ENCODE measurements around the gene BCL2. TPM values are rescaled to one million over a fixed set of nuclear protein-coding genes. Genes with fewer than 3 reads are reported as not detected.
A peak's percentile ranks its signal among the peaks of the same experiment; 100 is the strongest.

Gene BCL2
- total and polyA plus RNA-seq, 2 experiments from 2014 or later = 0.02 to 0.98 TPM

GRCh38 chr18:63135101-63135500 is 184.5 kb downstream of the BCL2 start:
- Histone ChIP-seq H3K27me3 (no peaks in the 10 kb centered on the region), H3K4me1 (ENCODE audit: low read depth) (no peaks in the 10 kb centered on the region), H3K9me3 (ENCODE audit: low read depth) (no peaks in the 10 kb centered on the region), H3K4me3 (no peak overlapping the region), H3K27ac (no peak overlapping the region), H3K36me3 (no peaks in the 10 kb centered on the region)
- no peak for TF ChIP-seq CTCF (IDR thresholded peaks at IDR 0.05; ENCODE audit: low read depth, low read length)
- no peak for DNase-seq (ENCODE audit: low read depth in 1 of 2, low spot score in 1 of 2)

GRCh38 chr18:63132819-63133200 is 186.8 kb downstream of the BCL2 start:
- TF ChIP-seq CTCF (IDR thresholded peaks at IDR 0.05; ENCODE audit: low read depth, low read length) = no peak

GRCh38 chr18:63131959-63132818 is 187.4 kb downstream of the BCL2 start:
- Histone ChIP-seq H3K9me3 (ENCODE audit: low read depth) (no peaks in the 10 kb centered on the region), H3K4me1 (ENCODE audit: low read depth) (no peaks in the 10 kb centered on the region), H3K27ac (no peak overlapping the region), H3K27me3 (no peaks in the 10 kb centered on the region), H3K4me3 (no peak overlapping the region), H3K36me3 (no peaks in the 10 kb centered on the region)
- no peak for DNase-seq (ENCODE audit: low read depth in 1 of 2, low spot score in 1 of 2)
- no peak for TF ChIP-seq CTCF (IDR thresholded peaks at IDR 0.05; ENCODE audit: low read depth, low read length)

More at GRCh38 chr18:63132819-63133200, 186.8 kb downstream of the BCL2 start:
- Histone ChIP-seq H3K36me3 (no peaks in the 10 kb centered on the region), H3K27me3 (no peaks in the 10 kb centered on the region), H3K4me3 (no peak overlapping the region), H3K27ac (no peak overlapping the region), H3K9me3 (ENCODE audit: low read depth) (no peaks in the 10 kb centered on the region), H3K4me1 (ENCODE audit: low read depth) (no peaks in the 10 kb centered on the region)
- DNase-seq (ENCODE audit: low read depth in 1 of 2, low spot score in 1 of 2) = no peak

GRCh38 chr18:63131106-63131958 is 188.2 kb downstream of the BCL2 start:
- Histone ChIP-seq H3K27me3 (no peaks in the 10 kb centered on the region), H3K27ac (no peak overlapping the region), H3K9me3 (ENCODE audit: low read depth) (no peaks in the 10 kb centered on the region), H3K4me1 (ENCODE audit: low read depth) (no peaks in the 10 kb centered on the region), H3K4me3 (no peak overlapping the region), H3K36me3 (no peaks in the 10 kb centered on the region)
- peak; percentile 58 to 75 for DNase-seq (ENCODE audit: low read depth in 1 of 2, low spot score in 1 of 2)
- TF ChIP-seq CTCF (IDR thresholded peaks at IDR 0.05; ENCODE audit: low read depth, low read length) = peak; percentile 68

- no peak overlapping the region for H3K4me3 ChIP-seq
- no peak for TF ChIP-seq CTCF (IDR thresholded peaks at IDR 0.05; ENCODE audit: low read depth, low read length)
Measured at GRCh38 chr18:63130176-63130575, 189.4 kb downstream of the BCL2 start.

More at GRCh38 chr18:63130176-63130575, 189.4 kb downstream of the BCL2 start:
- DNase-seq (ENCODE audit: low read depth in 1 of 2, low spot score in 1 of 2) = no peak
- Histone ChIP-seq H3K9me3 (ENCODE audit: low read depth) (no peaks in the 10 kb centered on the region), H3K4me1 (ENCODE audit: low read depth) (no peaks in the 10 kb centered on the region), H3K27me3 (no peaks in the 10 kb centered on the region), H3K36me3 (no peaks in the 10 kb centered on the region), H3K27ac (no peak overlapping the region)

All from cardiac muscle cell (in vitro differentiated cells and primary cell).